Measurements from ENCODE around the gene RNF180. TPM values are rescaled to one million over a fixed set of nuclear protein-coding genes. Genes with fewer than 3 reads are reported as not detected.

Gene RNF180
- total RNA-seq, 2 experiments from 2014 or later = not detected

- Mint-ChIP-seq H3K4me3 (no peak overlapping the region), H3K4me1 (ENCODE audit: low read depth) (no peaks in the 10 kb centered on the region), H3K36me3 (ENCODE audit: low read depth) (no peaks in the 10 kb centered on the region), H3K27me3 (no peaks in the 10 kb centered on the region), H3K9me3 (peaks cover 10% of the 10 kb centered on the region), H3K27ac (no peak overlapping the region)
- ChIA-PET POLR2A (no interaction called here), CTCF (no interaction called here)
- DNase-seq = no peak
- no peak for ATAC-seq (ENCODE audit: poor library complexity)
- Histone ChIP-seq H3K9me3 (ENCODE audit: control insufficient read depth in 1 of 2, insufficient read depth in 1 of 2, low read length in 2 of 2) (peaks cover 0 to 4% of the 10 kb centered on the region in 2 experiments), H3K36me3 (ENCODE audit: insufficient read depth, low read length) (no peaks in the 10 kb centered on the region), H3K27me3 (ENCODE audit: control insufficient read depth in 1 of 2, insufficient read depth in 2 of 2, low read length in 2 of 2) (no peaks in the 10 kb centered on the region), H3K4me3 (ENCODE audit: low read length) (no peak overlapping the region), H3K4me1 (ENCODE audit: insufficient read depth, low read length) (no peaks in the 10 kb centered on the region), H3K27ac (ENCODE audit: low read depth in 1 of 2, low read length in 2 of 2) (no peak overlapping the region)
- intact Hi-C loops (cut with DNase I, micrococcal nuclease) = no loop called here
- TF ChIP-seq CTCF (IDR thresholded peaks at IDR 0.05) = no peak
Observed at GRCh38 chr5:64341340-64341739, 175.7 kb downstream of the RNF180 start.

- Mint-ChIP-seq H3K9me3 (peaks cover 8% of the 10 kb centered on the region), H3K27ac (no peak overlapping the region), H3K4me3 (no peak overlapping the region), H3K4me1 (ENCODE audit: low read depth) (no peaks in the 10 kb centered on the region), H3K27me3 (no peaks in the 10 kb centered on the region), H3K36me3 (ENCODE audit: low read depth) (no peaks in the 10 kb centered on the region)
- Histone ChIP-seq H3K9me3 (ENCODE audit: control insufficient read depth in 1 of 2, insufficient read depth in 1 of 2, low read length in 2 of 2) (no peaks in the 10 kb centered on the region), H3K27ac (ENCODE audit: low read depth in 1 of 2, low read length in 2 of 2) (no peak overlapping the region), H3K4me3 (ENCODE audit: low read length) (no peak overlapping the region), H3K27me3 (ENCODE audit: control insufficient read depth in 1 of 2, insufficient read depth in 2 of 2, low read length in 2 of 2) (no peaks in the 10 kb centered on the region), H3K36me3 (ENCODE audit: insufficient read depth, low read length) (no peaks in the 10 kb centered on the region), H3K4me1 (ENCODE audit: insufficient read depth, low read length) (no peaks in the 10 kb centered on the region)
- no peak for TF ChIP-seq CTCF (IDR thresholded peaks at IDR 0.05)
- ATAC-seq (ENCODE audit: poor library complexity) (no peak), DNase-seq (no peak)
- intact Hi-C loops (cut with DNase I, micrococcal nuclease) = no loop called here
- CTCF ChIA-PET = no interaction called here
- POLR2A ChIA-PET = no interaction called here
Observed at GRCh38 chr5:64344501-64344900, 178.9 kb downstream of the RNF180 start.

- intact Hi-C loops (cut with DNase I, micrococcal nuclease) = no loop called here
- no peak for TF ChIP-seq CTCF (IDR thresholded peaks at IDR 0.05)
- peaks cover 10% of the 10 kb centered on the region for H3K9me3 Mint-ChIP-seq
- H3K36me3 Mint-ChIP-seq (ENCODE audit: low read depth) = no peaks in the 10 kb centered on the region
- Histone ChIP-seq H3K27me3 (ENCODE audit: control insufficient read depth in 1 of 2, insufficient read depth in 2 of 2, low read length in 2 of 2) (no peaks in the 10 kb centered on the region), H3K4me1 (ENCODE audit: insufficient read depth, low read length) (no peaks in the 10 kb centered on the region), H3K4me3 (ENCODE audit: low read length) (no peak overlapping the region), H3K9me3 (ENCODE audit: control insufficient read depth in 1 of 2, insufficient read depth in 1 of 2, low read length in 2 of 2) (no peaks in the 10 kb centered on the region), H3K36me3 (ENCODE audit: insufficient read depth, low read length) (no peaks in the 10 kb centered on the region), H3K27ac (ENCODE audit: low read depth in 1 of 2, low read length in 2 of 2) (no peak overlapping the region)
- ChIA-PET CTCF (no interaction called here), POLR2A (no interaction called here)
- no peaks in the 10 kb centered on the region for H3K27me3 Mint-ChIP-seq
- no peak overlapping the region for H3K4me3 Mint-ChIP-seq
- H3K27ac Mint-ChIP-seq = no peak overlapping the region
- no peak for ATAC-seq (ENCODE audit: poor library complexity)
- DNase-seq = no peak
- H3K4me1 Mint-ChIP-seq (ENCODE audit: low read depth) = no peaks in the 10 kb centered on the region
Observed at GRCh38 chr5:64347309-64347708, 181.7 kb downstream of the RNF180 start.

Measured in CD4-positive, alpha-beta T cell (primary cell).